Dedifferentiated amniotic fluid mesenchymal stem cell (primary cell): ENCODE results near the gene FGF22.

Experiments used
- DNase-seq: peaks from one replicate; pipeline ENCODE4 v3.0.0-alpha.2; 2016; ENCODE audit errors: extremely low spot score

Gene FGF22

DNA sequence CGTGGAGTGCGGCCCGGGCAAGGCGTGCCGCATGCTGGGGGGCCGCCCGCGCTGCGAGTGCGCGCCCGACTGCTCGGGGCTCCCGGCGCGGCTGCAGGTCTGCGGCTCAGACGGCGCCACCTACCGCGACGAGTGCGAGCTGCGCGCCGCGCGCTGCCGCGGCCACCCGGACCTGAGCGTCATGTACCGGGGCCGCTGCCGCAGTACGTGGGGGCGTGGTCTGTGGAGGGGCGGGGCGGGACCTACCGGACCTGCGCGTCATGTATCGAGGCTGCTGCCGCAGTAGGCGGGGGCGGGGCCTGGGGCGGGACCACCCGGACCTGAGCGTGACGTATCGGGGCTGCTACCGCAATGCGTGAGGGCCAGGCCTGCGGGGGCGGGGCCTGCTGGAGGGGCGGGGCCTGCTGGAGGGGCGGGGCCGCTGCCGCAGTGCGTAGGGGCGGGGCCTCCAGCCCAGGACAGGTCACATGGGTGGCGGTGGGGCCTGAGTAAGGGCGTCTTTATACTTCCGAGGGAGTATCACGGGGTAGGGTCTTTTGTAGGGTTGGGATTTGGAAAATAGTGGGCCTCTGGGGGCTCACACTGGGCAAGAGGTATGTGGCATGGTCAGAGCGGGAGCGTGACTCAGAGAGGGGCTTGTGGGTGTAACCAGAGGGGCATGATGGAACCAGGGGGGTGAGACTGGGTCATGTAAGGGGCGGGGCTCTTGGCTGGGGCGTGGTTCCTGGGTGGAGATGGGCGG lies 40.8 kb downstream of the FGF22 start:
- peak; percentile 96 for DNase-seq

DNA sequence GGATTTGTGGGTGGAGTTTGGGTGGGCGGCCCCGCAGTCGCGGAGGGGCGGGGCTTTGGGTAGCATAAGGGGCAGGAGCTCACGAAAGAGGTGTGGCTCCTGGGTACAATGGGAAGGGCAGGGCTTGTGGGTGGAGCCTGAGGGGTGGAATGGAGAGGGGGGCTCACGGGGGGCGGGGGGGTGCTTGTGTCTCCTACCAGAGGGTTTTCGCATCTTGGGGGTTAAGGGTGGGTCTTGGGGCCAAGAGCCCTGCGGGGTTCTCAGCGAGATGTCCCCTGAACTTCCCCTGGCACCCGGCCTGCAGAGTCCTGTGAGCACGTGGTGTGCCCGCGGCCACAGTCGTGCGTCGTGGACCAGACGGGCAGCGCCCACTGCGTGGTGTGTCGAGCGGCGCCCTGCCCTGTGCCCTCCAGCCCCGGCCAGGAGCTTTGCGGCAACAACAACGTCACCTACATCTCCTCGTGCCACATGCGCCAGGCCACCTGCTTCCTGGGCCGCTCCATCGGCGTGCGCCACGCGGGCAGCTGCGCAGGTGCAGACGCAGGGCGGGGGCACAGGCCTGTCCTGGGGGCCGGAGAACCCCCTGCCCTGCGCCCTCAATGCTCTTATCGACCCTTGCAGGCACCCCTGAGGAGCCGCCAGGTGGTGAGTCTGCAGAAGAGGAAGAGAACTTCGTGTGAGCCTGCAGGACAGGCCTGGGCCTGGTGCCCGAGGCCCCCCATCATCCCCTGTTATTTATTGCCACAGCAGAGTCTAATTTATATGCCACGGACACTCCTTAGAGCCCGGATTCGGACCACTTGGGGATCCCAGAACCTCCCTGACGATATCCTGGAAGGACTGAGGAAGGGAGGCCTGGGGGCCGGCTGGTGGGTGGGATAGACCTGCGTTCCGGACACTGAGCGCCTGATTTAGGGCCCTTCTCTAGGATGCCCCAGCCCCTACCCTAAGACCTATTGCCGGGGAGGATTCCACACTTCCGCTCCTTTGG lies 41.6 kb downstream of the FGF22 start:
- no peak for DNase-seq

DNA sequence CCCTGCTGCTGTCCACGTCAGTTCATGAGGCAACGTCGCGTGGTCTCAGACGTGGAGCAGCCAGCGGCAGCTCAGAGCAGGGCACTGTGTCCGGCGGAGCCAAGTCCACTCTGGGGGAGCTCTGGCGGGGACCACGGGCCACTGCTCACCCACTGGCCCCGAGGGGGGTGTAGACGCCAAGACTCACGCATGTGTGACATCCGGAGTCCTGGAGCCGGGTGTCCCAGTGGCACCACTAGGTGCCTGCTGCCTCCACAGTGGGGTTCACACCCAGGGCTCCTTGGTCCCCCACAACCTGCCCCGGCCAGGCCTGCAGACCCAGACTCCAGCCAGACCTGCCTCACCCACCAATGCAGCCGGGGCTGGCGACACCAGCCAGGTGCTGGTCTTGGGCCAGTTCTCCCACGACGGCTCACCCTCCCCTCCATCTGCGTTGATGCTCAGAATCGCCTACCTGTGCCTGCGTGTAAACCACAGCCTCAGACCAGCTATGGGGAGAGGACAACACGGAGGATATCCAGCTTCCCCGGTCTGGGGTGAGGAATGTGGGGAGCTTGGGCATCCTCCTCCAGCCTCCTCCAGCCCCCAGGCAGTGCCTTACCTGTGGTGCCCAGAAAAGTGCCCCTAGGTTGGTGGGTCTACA lies 43.1 kb downstream of the FGF22 start:
- DNase-seq: no peak

DNA sequence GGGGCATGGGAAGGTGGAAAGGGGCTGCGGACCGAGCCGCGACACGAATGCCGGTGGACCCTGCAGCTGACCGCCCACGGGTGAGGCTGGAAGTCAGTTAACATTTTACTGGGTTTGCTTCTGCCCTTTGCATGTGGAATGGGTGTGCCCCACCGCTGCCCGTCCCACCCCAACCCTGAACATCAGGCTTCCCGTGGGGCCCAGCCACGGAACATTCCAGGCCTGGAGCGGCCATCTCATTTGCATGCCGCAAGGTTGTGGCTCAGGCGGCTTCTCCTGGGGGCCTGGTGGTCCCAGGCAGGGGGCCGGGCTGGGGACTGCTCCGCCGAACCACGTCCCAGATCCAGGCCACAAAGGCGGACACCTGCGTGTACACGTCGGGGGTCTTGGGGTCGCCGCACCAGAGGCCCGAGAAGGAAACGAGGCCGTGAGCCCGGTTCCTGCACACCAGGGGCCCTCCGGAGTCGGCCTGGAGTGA lies 45.8 kb downstream of the FGF22 start:
- no peak for DNase-seq

DNA sequence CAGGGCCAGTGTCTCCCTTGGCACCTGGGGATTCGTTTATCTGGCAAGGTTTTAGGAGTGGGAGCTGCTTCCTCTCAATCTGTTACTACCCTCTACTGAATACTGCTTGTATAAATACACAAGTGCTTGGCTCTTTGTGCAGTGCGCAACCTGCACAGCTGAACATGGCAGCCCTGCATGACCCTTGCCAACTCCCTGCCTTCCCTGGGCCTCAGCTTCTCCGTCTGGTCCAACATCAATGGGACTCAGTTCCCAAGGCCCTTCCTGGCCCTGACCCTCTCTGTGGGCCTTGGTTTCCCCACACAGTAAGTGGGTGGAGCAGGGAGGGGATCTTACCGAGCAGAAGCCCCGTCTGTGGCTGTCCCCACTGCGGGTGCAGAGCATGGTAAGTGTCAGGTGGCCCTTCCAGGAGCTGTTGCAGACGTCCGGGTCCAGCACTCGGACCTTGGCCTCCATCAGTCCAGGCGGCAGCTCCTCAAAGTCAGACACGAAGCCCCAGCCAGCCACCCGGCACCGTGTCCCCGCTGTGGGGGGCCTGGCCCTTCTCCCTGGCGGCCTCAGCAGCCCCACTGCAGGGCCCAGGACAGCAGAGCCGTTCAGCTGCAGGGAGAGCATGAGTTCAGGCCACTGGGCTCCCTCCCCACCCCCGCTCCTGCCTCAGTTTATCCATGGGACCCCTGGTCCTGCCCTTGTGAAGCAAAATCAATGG lies 47.1 kb downstream of the FGF22 start:
- DNase-seq: no peak

DNA sequence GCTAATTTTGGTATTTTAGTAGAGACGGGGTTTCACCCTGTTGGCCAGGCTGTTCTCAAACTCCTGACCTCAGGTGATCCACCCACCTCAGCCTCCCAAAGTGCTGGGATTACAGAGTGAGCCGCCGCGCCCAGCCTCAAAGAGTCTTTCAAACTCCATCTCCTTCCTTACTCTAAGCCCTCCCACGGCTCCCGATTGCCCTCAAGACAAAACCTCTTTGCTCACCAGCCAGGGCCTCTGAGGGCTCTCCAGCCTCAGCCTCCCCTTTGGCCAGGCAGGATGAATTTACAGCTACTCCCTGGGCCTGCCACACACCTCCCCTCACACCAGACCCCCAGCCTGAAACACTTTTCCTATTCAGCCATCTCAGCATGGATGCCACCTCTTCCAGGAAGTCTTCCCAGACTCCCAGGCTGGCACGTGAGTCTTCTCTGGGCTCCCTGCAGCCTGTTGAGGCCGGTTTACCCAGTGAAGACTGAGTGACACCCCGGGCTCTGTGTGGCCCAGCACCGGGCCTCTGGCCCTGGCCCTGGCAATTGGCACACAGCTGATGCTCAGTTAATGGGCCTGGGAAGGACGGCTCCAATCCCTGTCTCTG lies 48.0 kb downstream of the FGF22 start:
- DNase-seq: no peak

DNA sequence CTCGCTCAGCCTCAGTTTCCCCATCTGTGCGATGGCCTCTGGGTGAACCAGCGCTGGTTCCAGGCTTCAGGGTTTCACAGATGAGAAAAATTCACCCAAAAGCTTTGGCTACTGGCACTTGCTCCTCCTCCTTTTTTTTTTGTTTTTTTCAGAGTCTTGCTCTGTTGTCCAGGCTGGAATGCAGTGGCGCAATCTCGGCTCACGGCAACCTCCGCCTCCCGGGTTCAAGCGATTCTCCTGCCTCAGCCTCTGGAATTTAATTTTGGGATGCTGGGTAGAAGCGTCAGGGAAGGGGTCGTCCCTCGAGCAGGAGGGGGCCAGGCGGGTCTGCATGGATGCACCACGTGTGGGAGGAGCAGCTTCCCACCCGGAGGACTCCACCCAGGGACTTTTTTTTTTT lies 48.5 kb downstream of the FGF22 start:
- no peak for DNase-seq

DNA sequence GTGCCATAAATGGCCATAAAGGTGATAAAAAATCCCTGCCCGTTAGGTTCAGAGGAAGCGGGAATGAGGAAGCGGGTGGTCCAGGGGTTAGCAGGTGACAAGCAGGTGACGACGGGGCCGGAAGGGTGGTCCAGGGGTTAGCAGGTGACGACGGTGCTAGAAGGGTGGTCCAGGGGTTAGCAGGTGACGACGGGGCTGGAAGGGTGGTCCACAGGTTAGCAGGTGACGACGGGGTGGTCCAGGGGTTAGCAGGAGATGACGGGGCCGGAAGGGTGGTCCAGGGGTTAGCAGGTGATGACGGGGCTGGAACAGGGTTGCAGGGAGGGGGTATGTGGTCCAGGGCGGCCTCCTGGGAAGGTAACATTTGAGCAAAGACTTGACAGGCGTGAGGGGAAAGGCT lies 49.3 kb downstream of the FGF22 start:
- no peak for DNase-seq

DNA sequence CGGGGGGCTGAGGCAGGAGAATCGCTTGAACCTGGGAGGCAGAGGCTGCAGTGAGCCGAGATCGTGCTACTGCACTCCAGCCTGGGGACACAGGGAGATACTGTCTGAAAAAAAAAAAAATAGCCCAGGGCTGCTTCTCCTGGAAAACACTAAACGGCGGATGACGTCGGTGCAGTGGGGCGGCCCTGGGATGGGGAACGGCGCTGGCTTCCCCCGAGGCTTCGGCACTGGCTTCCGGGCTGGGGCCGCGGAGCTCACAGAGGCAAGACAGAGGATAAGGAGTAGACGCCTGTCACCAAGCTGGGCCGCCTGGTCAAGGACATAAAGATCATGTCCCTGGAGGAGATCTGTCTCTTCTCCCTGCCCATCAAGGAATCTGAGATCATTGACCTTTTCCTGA lies 50.5 kb downstream of the FGF22 start:
- no peak for DNase-seq
